HepG2 (cell line): ENCODE results near the gene RGP1. TPM values are rescaled to one million over a fixed set of nuclear protein-coding genes. Genes with fewer than 3 reads are reported as not detected.
A peak's percentile ranks its signal among the peaks of the same experiment; 100 is the strongest.

Experiments used
- ARID5B ChIP-seq: IDR thresholded peaks from 2 replicates; pipeline ENCODE4 v1.4.0; 2020; ENCODE audit warnings: mild to moderate bottlenecking, missing genetic modification reagents
- ASH2L ChIP-seq: fragments of 300-600, 200-600 bp; sonication (generic); IDR thresholded peaks from 2 replicates; pipeline ENCODE4 v1.7.0; 2017; ENCODE audit warnings: low read depth, mild to moderate bottlenecking, moderate library complexity, mixed read lengths, low read length; ENCODE audit not compliant: insufficient read length
- CEBPG ChIP-seq: IDR thresholded peaks from 2 replicates; pipeline ENCODE4 v1.6.1; 2016
- DMAP1 ChIP-seq: IDR thresholded peaks from 2 replicates; pipeline ENCODE4 v1.6.1; 2016
- ETV5 ChIP-seq: IDR thresholded peaks from 2 replicates; pipeline ENCODE4 v1.6.1; 2018; ENCODE audit warnings: missing biosample characterization, missing genetic modification reagents, inconsistent platforms, borderline replicate concordance
- SP4 ChIP-seq: sonication (generic); formaldehyde crosslinking; IDR thresholded peaks from 2 replicates; pipeline ENCODE4 v1.8.1; 2023; ENCODE audit warnings: mild to moderate bottlenecking, missing genetic modification reagents
- THRA ChIP-seq: sonication (generic); formaldehyde crosslinking; IDR thresholded peaks from 2 replicates; pipeline ENCODE4 v1.4.0; 2020; ENCODE audit warnings: missing genetic modification reagents, borderline replicate concordance
- UBTF ChIP-seq: sonication (generic); formaldehyde crosslinking; IDR thresholded peaks from 2 replicates; pipeline ENCODE4 v1.4.0; 2020; ENCODE audit warnings: mild to moderate bottlenecking, missing genetic modification reagents
- ZNF281 ChIP-seq: sonication (generic); formaldehyde crosslinking; IDR thresholded peaks from 2 replicates; pipeline ENCODE4 v1.4.0; 2020; ENCODE audit warnings: missing genetic modification reagents, borderline replicate concordance
- ZNF547 ChIP-seq: sonication (generic); formaldehyde crosslinking; IDR thresholded peaks from 2 replicates; pipeline ENCODE4 v1.5.1; 2020; ENCODE audit warnings: mild to moderate bottlenecking, missing genetic modification reagents
- ZSCAN29 ChIP-seq: sonication (generic); formaldehyde crosslinking; conservative IDR thresholded peaks from 2 replicates; pipeline ENCODE4 v1.4.0; 2020; ENCODE audit warnings: mild to moderate bottlenecking, missing genetic modification reagents
- ZSCAN30 ChIP-seq: sonication (generic); formaldehyde crosslinking; IDR thresholded peaks from 2 replicates; pipeline ENCODE4 v1.5.0; 2020; ENCODE audit warnings: mild to moderate bottlenecking, missing genetic modification reagents
- polyA plus RNA-seq, 8 experiments: library from polyadenylated mRNA; depleted of rRNA in 3 of 8; stranded (reverse) in 7 of 8; unstranded in 1 of 8; fragments of >200 nt; fragmentation: Illumina TruSeq in 4 of 8; extraction: Trizol in 4 of 8; gene quantifications; 2 replicates each; pipeline versions ENCODE4 v1.2.1 to v1.2.3, GENCODE V29; 2011 to 2016; ENCODE audit warnings: low read depth in 4 of 8, missing spikeins in 1 of 8, mixed read lengths in 1 of 8; ENCODE audit not compliant: insufficient read depth in 1 of 8
- total RNA-seq, 5 experiments: library from RNA; depleted of rRNA; stranded (reverse); fragments of >200 nt; fragmentation: Illumina TruSeq; extraction: Trizol; gene quantifications; 2 replicates each; pipeline ENCODE4 v1.2.3, GENCODE V29; 2016; ENCODE audit warnings: low read depth in 1 of 5

RGP1 gene
- total and polyA plus RNA-seq, 2 of the 13 experiments (the other 11 are each of a cell fraction or from before 2014, with no cell fraction given) = 12.7 to 21.0 TPM

- TF ChIP-seq DMAP1 (CRISPR knock-in tag) (peak; percentile 33; the same call in 1 of the 2 replicates), UBTF (CRISPR knock-in tag) (0 out of 2 replicates have a peak, but pooled peaks have one; percentile 31), CEBPG (CRISPR knock-in tag) (peak; percentile 92), ASH2L (peak; percentile 21), THRA (CRISPR knock-in tag) (peak; percentile 31; the same call in 1 of the 2 replicates), ZSCAN29 (CRISPR knock-in tag) (no peak), SP4 (CRISPR knock-in tag) (0 out of 2 replicates have a peak, but pooled peaks have one; percentile 22), ZSCAN30 (no peak), ZNF281 (CRISPR knock-in tag) (peak; percentile 47; the same call in 1 of the 2 replicates), ZNF547 (CRISPR knock-in tag) (no peak), ARID5B (CRISPR knock-in tag) (peak; percentile 47), ETV5 (peak; percentile 24; the same call in 1 of the 2 replicates)
- TF ChIP-seq, all 625 proteins: peak for 59
These were observed 20.8 kb upstream of the RGP1 start (continued) for GRCh38 chr9:35728041-35728971.
